ENCODE measurements around the gene RSPO4. TPM values are rescaled to one million over a fixed set of nuclear protein-coding genes. Genes with fewer than 3 reads are reported as not detected.

The RSPO4 gene
- polyA plus RNA-seq, 2 of the 4 experiments (the other 2 are of a cell fraction): not detected

DNA sequence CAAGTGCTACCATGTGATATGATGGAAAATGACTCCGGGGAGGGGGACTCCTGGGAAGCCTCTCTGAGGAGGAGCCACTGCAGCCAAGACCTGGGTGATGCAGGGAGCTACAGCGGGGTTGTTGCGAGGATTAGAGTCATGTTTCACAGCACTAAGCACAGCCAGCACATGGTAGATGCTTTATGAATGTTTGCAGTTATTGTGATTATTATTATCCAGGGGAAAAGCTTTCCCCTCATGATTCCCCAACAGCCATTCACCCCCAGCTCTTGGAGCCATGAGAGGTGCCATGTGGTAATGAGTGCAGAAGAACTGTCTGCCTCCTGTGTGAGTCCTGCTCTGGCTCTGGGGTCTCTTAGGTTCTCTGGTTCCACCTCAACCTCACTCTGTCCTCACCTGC, 39.9 kb downstream of the RSPO4 start:
- no peak overlapping the region for H3K4me3 ChIP-seq
- TF ChIP-seq MAFK (IDR thresholded peaks at IDR 0.05; ENCODE audit: partially characterized antibody) (no peak), PHF8 (IDR thresholded peaks at IDR 0.05; ENCODE audit: borderline replicate concordance, low read depth) (no peak), HEYL (CRISPR knock-in tag; IDR thresholded peaks at IDR 0.05) (no peak), FOSL2 (IDR thresholded peaks at IDR 0.05) (no peak), FOSL2 (CRISPR knock-in tag; IDR thresholded peaks at IDR 0.05) (no peak), POLR2A (IDR thresholded peaks at IDR 0.05; ENCODE audit: low read length) (no peak), ZSCAN20 (CRISPR knock-in tag; IDR thresholded peaks at IDR 0.05) (no peak), BHLHE40 (IDR thresholded peaks at IDR 0.05; ENCODE audit: low read depth, low read length) (no peak), JUNB (IDR thresholded peaks at IDR 0.05) (no peak), TP53 (CRISPR knock-in tag; IDR thresholded peaks at IDR 0.05) (no peak), CHD2 (IDR thresholded peaks at IDR 0.05; ENCODE audit: low read length, partially characterized antibody) (no peak), HOXB5 (CRISPR knock-in tag; IDR thresholded peaks at IDR 0.05) (no peak), SREBF2 (IDR thresholded peaks at IDR 0.05) (no peak)
- TF ChIP-seq, protein P1, sequence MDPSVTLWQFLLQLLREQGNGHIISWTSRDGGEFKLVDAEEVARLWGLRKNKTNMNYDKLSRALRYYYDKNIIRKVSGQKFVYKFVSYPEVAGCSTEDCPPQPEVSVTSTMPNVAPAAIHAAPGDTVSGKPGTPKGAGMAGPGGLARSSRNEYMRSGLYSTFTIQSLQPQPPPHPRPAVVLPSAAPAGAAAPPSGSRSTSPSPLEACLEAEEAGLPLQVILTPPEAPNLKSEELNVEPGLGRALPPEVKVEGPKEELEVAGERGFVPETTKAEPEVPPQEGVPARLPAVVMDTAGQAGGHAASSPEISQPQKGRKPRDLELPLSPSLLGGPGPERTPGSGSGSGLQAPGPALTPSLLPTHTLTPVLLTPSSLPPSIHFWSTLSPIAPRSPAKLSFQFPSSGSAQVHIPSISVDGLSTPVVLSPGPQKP (IDR thresholded peaks at IDR 0.05; ENCODE audit: low read depth, low read length): no peak
- TF ChIP-seq, protein P2, sequence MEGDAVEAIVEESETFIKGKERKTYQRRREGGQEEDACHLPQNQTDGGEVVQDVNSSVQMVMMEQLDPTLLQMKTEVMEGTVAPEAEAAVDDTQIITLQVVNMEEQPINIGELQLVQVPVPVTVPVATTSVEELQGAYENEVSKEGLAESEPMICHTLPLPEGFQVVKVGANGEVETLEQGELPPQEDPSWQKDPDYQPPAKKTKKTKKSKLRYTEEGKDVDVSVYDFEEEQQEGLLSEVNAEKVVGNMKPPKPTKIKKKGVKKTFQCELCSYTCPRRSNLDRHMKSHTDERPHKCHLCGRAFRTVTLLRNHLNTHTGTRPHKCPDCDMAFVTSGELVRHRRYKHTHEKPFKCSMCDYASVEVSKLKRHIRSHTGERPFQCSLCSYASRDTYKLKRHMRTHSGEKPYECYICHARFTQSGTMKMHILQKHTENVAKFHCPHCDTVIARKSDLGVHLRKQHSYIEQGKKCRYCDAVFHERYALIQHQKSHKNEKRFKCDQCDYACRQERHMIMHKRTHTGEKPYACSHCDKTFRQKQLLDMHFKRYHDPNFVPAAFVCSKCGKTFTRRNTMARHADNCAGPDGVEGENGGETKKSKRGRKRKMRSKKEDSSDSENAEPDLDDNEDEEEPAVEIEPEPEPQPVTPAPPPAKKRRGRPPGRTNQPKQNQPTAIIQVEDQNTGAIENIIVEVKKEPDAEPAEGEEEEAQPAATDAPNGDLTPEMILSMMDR (IDR thresholded peaks at IDR 0.05): no peak
- TF ChIP-seq, protein P3, sequence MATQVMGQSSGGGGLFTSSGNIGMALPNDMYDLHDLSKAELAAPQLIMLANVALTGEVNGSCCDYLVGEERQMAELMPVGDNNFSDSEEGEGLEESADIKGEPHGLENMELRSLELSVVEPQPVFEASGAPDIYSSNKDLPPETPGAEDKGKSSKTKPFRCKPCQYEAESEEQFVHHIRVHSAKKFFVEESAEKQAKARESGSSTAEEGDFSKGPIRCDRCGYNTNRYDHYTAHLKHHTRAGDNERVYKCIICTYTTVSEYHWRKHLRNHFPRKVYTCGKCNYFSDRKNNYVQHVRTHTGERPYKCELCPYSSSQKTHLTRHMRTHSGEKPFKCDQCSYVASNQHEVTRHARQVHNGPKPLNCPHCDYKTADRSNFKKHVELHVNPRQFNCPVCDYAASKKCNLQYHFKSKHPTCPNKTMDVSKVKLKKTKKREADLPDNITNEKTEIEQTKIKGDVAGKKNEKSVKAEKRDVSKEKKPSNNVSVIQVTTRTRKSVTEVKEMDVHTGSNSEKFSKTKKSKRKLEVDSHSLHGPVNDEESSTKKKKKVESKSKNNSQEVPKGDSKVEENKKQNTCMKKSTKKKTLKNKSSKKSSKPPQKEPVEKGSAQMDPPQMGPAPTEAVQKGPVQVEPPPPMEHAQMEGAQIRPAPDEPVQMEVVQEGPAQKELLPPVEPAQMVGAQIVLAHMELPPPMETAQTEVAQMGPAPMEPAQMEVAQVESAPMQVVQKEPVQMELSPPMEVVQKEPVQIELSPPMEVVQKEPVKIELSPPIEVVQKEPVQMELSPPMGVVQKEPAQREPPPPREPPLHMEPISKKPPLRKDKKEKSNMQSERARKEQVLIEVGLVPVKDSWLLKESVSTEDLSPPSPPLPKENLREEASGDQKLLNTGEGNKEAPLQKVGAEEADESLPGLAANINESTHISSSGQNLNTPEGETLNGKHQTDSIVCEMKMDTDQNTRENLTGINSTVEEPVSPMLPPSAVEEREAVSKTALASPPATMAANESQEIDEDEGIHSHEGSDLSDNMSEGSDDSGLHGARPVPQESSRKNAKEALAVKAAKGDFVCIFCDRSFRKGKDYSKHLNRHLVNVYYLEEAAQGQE (IDR thresholded peaks at IDR 0.05): no peak
- TF ChIP-seq, protein P4, sequence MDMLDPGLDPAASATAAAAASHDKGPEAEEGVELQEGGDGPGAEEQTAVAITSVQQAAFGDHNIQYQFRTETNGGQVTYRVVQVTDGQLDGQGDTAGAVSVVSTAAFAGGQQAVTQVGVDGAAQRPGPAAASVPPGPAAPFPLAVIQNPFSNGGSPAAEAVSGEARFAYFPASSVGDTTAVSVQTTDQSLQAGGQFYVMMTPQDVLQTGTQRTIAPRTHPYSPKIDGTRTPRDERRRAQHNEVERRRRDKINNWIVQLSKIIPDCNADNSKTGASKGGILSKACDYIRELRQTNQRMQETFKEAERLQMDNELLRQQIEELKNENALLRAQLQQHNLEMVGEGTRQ (IDR thresholded peaks at IDR 0.05): no peak
- TF ChIP-seq, protein P5, sequence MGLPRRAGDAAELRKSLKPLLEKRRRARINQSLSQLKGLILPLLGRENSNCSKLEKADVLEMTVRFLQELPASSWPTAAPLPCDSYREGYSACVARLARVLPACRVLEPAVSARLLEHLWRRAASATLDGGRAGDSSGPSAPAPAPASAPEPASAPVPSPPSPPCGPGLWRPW (IDR thresholded peaks at IDR 0.05): no peak
- ChIA-PET POLR2A (no interaction called here), CTCF (interaction anchor here (0.6 to 25.7 kb wide), 4 partner anchors 17 to 344 kb away, joined by 3 to 872 read pairs (median 3); partner anchors contain the start of gene FAM110A)
- H3K9me3 ChIP-seq: no peaks in the 10 kb centered on the region
- DNase-seq (ENCODE audit: low read depth in 1 of 2, low spot score in 1 of 2) (no peak), FAIRE-seq (no peak), ATAC-seq (no peak)
- 25% methylated on average over 3 of the region's 3 CpGs for WGBS (ENCODE audit: missing lambda C conversion rate)
- no peaks in the 10 kb centered on the region for H3K4me1 ChIP-seq
- no peak overlapping the region for H3K4me2 ChIP-seq
- no peak overlapping the region for H3K27ac ChIP-seq

DNA sequence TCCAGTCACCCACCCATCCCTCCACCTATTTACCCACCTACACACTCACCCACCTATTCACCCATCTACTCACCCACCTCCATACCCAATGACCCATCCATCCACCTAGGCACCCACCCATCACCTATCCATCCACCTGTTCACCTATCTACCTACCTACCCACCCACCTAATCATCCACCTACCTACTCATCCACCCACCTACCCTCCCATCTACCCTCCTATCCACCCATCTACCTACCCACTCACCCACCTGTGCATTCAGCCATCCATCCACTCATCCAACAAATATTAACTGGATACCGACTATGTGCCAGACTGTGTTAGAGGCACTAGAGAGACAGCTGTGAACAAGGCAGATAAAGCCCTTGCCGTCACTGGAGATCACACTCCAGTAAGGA, 40.3 kb downstream of the RSPO4 start:
- 5% methylated on average over 2 of the region's 2 CpGs for WGBS (ENCODE audit: missing lambda C conversion rate)
- no peak overlapping the region for H3K4me3 ChIP-seq
- no peaks in the 10 kb centered on the region for H3K9me3 ChIP-seq
- ChIA-PET POLR2A (no interaction called here), CTCF (interaction anchor here (0.7 to 25.7 kb wide), 3 partner anchors 10 to 137 kb away, joined by 3 to 872 read pairs (median 3); partner anchors contain the start of gene FAM110A)
- H3K4me2 ChIP-seq: no peak overlapping the region
- TF ChIP-seq EHF (CRISPR knock-in tag; IDR thresholded peaks at IDR 0.05) (no peak), GATA3 (IDR thresholded peaks at IDR 0.05; ENCODE audit: borderline replicate concordance) (no peak), KDM1A (IDR thresholded peaks at IDR 0.05; ENCODE audit: low read depth) (no peak), NFE2L2 (conservative IDR thresholded peaks at IDR 0.05; ENCODE audit: low read length) (no peak)
- TF ChIP-seq, protein P6, sequence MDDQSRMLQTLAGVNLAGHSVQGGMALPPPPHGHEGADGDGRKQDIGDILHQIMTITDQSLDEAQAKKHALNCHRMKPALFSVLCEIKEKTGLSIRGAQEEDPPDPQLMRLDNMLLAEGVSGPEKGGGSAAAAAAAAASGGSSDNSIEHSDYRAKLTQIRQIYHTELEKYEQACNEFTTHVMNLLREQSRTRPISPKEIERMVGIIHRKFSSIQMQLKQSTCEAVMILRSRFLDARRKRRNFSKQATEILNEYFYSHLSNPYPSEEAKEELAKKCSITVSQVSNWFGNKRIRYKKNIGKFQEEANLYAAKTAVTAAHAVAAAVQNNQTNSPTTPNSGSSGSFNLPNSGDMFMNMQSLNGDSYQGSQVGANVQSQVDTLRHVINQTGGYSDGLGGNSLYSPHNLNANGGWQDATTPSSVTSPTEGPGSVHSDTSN (IDR thresholded peaks at IDR 0.05): no peak
- no peaks in the 10 kb centered on the region for H3K4me1 ChIP-seq
- no peak overlapping the region for H3K27ac ChIP-seq
- no peak for DNase-seq (ENCODE audit: low read depth in 1 of 2, low spot score in 1 of 2)
- no peak for FAIRE-seq
- no peak for ATAC-seq

Measured in A549 (cell line).